Peyer's patch (tissue), 4 donors: ENCODE data around the gene COX7A2L.

Experiments used
- CTCF ChIP-seq, 6 experiments: fragments of 450-650 bp in 4 of 6; fragments of 200-600 bp in 2 of 6; sonication (generic) in 1 of 6; IDR thresholded peaks; one replicate each; pipeline ENCODE4 v1.5.1; 2017 to 2019; ENCODE audit warnings: antibody characterized with exemption in 6 of 6, mild to moderate bottlenecking in 3 of 6, moderate library complexity in 1 of 6
- POLR2A ChIP-seq, 2 donors: fragments of 450-650 bp; IDR thresholded peaks; one replicate each; pipeline ENCODE4 v1.5.1; 2017; ENCODE audit warnings: antibody characterized with exemption in 2 of 2, mild to moderate bottlenecking in 2 of 2, moderate library complexity in 2 of 2

- no peak for TF ChIP-seq CTCF (IDR thresholded peaks at IDR 0.05)
- TF ChIP-seq POLR2A (IDR thresholded peaks at IDR 0.05), result no peak
Observed at GRCh38 chr2:42408009-42408408, 47.0 kb upstream of the COX7A2L start.
